Measurements from ENCODE around the gene VEGFA. TPM values are rescaled to one million over a fixed set of nuclear protein-coding genes. Genes with fewer than 3 reads are reported as not detected.

VEGFA gene
- polyA plus RNA-seq, 3 donors: 19.0 to 454 (median 32.0) TPM

- Histone ChIP-seq H3K9ac (ENCODE audit: insufficient read depth, low read length, poor library complexity, severe bottlenecking) (no peak overlapping the region), H3K4me3 (replicated peaks in 1 of 3; ENCODE audit: low read depth in 2 of 3, low read length in 3 of 3) (no peak overlapping the region), H3K27ac (ENCODE audit: low read depth in 1 of 2, low read length in 2 of 2) (no peak overlapping the region), H2AFZ (ENCODE audit: insufficient read depth, low read depth, low read length, poor library complexity, severe bottlenecking) (no peak overlapping the region), H3K4me1 (ENCODE audit: control insufficient read depth in 1 of 2, insufficient read depth in 2 of 2, low read length in 2 of 2) (peaks cover 11 to 13% of the 10 kb centered on the region in 2 donors), H3K4me2 (replicated peaks; ENCODE audit: extremely low read depth, low read length, poor library complexity, severe bottlenecking) (no peak overlapping the region), H4K20me1 (ENCODE audit: insufficient read depth, low read length) (no peaks in the 10 kb centered on the region), H3K9me3 (replicated peaks in 1 of 2; ENCODE audit: control insufficient read depth in 1 of 2, insufficient read depth in 1 of 2, low read length in 2 of 2) (no peaks in the 10 kb centered on the region), H3K79me2 (ENCODE audit: insufficient read depth, low read length) (no peaks in the 10 kb centered on the region), H3K36me3 (replicated peaks in 1 of 2; ENCODE audit: control insufficient read depth in 1 of 2, insufficient read depth in 2 of 2, low read length in 2 of 2) (no peaks in the 10 kb centered on the region), H3K27me3 (ENCODE audit: control insufficient read depth in 2 of 2, insufficient read depth in 2 of 2, low read length in 2 of 2) (no peaks in the 10 kb centered on the region)
- DNase-seq: no peak
- peaks cover 19% of the 10 kb centered on the region for H3K4me1 Mint-ChIP-seq
- no peaks in the 10 kb centered on the region for H3K9me3 Mint-ChIP-seq
- no peak overlapping the region for H3K27ac Mint-ChIP-seq
- H3K27me3 Mint-ChIP-seq (ENCODE audit: low read depth in 3 of 3): peaks cover 1 to 7% (median 6%) of the 10 kb centered on the region in 3 donors
- H3K4me3 Mint-ChIP-seq: no peak overlapping the region
- no peak for TF ChIP-seq CTCF (IDR thresholded peaks at IDR 0.05)
- intact Hi-C loops (cut with micrococcal nuclease): no loop called here
- no peaks in the 10 kb centered on the region for H3K36me3 Mint-ChIP-seq
- 100% methylated on average over 4 of the region's 9 CpGs for WGBS (ENCODE audit: insufficient coverage)
Observed at GRCh38 chr6:43833996-43834390, 64.0 kb downstream of the VEGFA start.

GRCh38 chr6:43834528-43835155 is 64.6 kb downstream of the VEGFA start:
- no peak overlapping the region for H3K4me3 Mint-ChIP-seq
- no peak for TF ChIP-seq CTCF (IDR thresholded peaks at IDR 0.05)
- H3K36me3 ChIP-seq (replicated peaks in 1 of 2; ENCODE audit: control insufficient read depth in 1 of 2, insufficient read depth in 2 of 2, low read length in 2 of 2): no peaks in the 10 kb centered on the region
- no peak overlapping the region for H3K27ac ChIP-seq (ENCODE audit: low read depth in 1 of 2, low read length in 2 of 2)
- H3K9me3 ChIP-seq (replicated peaks in 1 of 2; ENCODE audit: control insufficient read depth in 1 of 2, insufficient read depth in 1 of 2, low read length in 2 of 2): no peaks in the 10 kb centered on the region
- H3K27ac Mint-ChIP-seq: no peak overlapping the region
- no peaks in the 10 kb centered on the region for H3K79me2 ChIP-seq (ENCODE audit: insufficient read depth, low read length)
- peaks cover 23% of the 10 kb centered on the region for H3K4me1 Mint-ChIP-seq
- no peak overlapping the region for H2AFZ ChIP-seq (ENCODE audit: insufficient read depth, low read depth, low read length, poor library complexity, severe bottlenecking)
- no CpG with 5 or more reads among the region's 5 CpGs for WGBS (ENCODE audit: insufficient coverage)
- H3K9me3 Mint-ChIP-seq: no peaks in the 10 kb centered on the region
- H3K4me1 ChIP-seq (ENCODE audit: control insufficient read depth in 1 of 2, insufficient read depth in 2 of 2, low read length in 2 of 2): peaks cover 15 to 16% of the 10 kb centered on the region in 2 donors
- H4K20me1 ChIP-seq (ENCODE audit: insufficient read depth, low read length): no peaks in the 10 kb centered on the region
- no peaks in the 10 kb centered on the region for H3K27me3 ChIP-seq (ENCODE audit: control insufficient read depth in 2 of 2, insufficient read depth in 2 of 2, low read length in 2 of 2)
- H3K36me3 Mint-ChIP-seq: no peaks in the 10 kb centered on the region
- intact Hi-C loops (cut with micrococcal nuclease): no loop called here
- DNase-seq: no peak
- H3K4me3 ChIP-seq (replicated peaks in 1 of 3; ENCODE audit: low read depth in 2 of 3, low read length in 3 of 3): no peak overlapping the region
- H3K9ac ChIP-seq (ENCODE audit: insufficient read depth, low read length, poor library complexity, severe bottlenecking): no peak overlapping the region
- peaks cover 2 to 6% (median 6%) of the 10 kb centered on the region in 3 donors for H3K27me3 Mint-ChIP-seq (ENCODE audit: low read depth in 3 of 3)
- no peak overlapping the region for H3K4me2 ChIP-seq (replicated peaks; ENCODE audit: extremely low read depth, low read length, poor library complexity, severe bottlenecking)

Measured in CD14-positive monocyte (primary cell).